ENCODE data around the gene POLR2J2.
"Not testable (repeated sequence)": the region's sequence is repeated elsewhere in the genome, so short reads cannot be mapped to it uniquely, and the experiment has no call there.

DNA sequence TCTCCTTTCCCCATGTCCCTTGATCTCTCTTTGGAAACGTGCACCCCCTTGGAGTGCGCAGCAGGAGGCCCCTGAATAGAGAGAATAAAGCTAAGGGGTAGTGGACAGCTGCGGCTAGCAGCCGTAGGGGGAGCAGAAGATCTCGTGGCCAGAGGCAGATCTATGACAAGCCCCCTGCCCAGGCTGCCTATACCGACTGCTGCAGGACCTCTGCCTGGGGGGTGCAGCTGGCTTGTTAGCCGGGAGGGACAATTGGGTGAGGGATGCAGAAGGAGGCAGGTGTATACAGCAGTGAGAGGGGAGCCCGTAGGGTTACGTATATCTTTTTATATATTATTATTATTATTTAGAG is 469 bp upstream of the POLR2J2 start:
- TF ChIP-seq, protein P1, sequence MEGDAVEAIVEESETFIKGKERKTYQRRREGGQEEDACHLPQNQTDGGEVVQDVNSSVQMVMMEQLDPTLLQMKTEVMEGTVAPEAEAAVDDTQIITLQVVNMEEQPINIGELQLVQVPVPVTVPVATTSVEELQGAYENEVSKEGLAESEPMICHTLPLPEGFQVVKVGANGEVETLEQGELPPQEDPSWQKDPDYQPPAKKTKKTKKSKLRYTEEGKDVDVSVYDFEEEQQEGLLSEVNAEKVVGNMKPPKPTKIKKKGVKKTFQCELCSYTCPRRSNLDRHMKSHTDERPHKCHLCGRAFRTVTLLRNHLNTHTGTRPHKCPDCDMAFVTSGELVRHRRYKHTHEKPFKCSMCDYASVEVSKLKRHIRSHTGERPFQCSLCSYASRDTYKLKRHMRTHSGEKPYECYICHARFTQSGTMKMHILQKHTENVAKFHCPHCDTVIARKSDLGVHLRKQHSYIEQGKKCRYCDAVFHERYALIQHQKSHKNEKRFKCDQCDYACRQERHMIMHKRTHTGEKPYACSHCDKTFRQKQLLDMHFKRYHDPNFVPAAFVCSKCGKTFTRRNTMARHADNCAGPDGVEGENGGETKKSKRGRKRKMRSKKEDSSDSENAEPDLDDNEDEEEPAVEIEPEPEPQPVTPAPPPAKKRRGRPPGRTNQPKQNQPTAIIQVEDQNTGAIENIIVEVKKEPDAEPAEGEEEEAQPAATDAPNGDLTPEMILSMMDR (conservative IDR thresholded peaks at IDR 0.05; ENCODE audit: low read depth in 2 of 2): not testable (repeated sequence)
- not testable (repeated sequence) for TF ChIP-seq EZH2 (IDR thresholded peaks at IDR 0.05; ENCODE audit: low read depth, unreplicated experiment); POLR2AphosphoS5 (IDR thresholded peaks at IDR 0.05; ENCODE audit: low read depth); EZH2phosphoT487 (IDR thresholded peaks at IDR 0.05; ENCODE audit: unreplicated experiment); CREB1 (CRISPR knock-in tag; IDR thresholded peaks at IDR 0.05; ENCODE audit: low read depth); ETS1 (IDR thresholded peaks at IDR 0.05); REST (IDR thresholded peaks at IDR 0.05; ENCODE audit: unreplicated experiment); ZNF114 (CRISPR knock-in tag; IDR thresholded peaks at IDR 0.05); JUNB (IDR thresholded peaks at IDR 0.05; ENCODE audit: unreplicated experiment); STAT1 (IDR thresholded peaks at IDR 0.05; ENCODE audit: unreplicated experiment); NANOG (IDR thresholded peaks at IDR 0.05; ENCODE audit: borderline replicate concordance)
- TF ChIP-seq, protein P2, sequence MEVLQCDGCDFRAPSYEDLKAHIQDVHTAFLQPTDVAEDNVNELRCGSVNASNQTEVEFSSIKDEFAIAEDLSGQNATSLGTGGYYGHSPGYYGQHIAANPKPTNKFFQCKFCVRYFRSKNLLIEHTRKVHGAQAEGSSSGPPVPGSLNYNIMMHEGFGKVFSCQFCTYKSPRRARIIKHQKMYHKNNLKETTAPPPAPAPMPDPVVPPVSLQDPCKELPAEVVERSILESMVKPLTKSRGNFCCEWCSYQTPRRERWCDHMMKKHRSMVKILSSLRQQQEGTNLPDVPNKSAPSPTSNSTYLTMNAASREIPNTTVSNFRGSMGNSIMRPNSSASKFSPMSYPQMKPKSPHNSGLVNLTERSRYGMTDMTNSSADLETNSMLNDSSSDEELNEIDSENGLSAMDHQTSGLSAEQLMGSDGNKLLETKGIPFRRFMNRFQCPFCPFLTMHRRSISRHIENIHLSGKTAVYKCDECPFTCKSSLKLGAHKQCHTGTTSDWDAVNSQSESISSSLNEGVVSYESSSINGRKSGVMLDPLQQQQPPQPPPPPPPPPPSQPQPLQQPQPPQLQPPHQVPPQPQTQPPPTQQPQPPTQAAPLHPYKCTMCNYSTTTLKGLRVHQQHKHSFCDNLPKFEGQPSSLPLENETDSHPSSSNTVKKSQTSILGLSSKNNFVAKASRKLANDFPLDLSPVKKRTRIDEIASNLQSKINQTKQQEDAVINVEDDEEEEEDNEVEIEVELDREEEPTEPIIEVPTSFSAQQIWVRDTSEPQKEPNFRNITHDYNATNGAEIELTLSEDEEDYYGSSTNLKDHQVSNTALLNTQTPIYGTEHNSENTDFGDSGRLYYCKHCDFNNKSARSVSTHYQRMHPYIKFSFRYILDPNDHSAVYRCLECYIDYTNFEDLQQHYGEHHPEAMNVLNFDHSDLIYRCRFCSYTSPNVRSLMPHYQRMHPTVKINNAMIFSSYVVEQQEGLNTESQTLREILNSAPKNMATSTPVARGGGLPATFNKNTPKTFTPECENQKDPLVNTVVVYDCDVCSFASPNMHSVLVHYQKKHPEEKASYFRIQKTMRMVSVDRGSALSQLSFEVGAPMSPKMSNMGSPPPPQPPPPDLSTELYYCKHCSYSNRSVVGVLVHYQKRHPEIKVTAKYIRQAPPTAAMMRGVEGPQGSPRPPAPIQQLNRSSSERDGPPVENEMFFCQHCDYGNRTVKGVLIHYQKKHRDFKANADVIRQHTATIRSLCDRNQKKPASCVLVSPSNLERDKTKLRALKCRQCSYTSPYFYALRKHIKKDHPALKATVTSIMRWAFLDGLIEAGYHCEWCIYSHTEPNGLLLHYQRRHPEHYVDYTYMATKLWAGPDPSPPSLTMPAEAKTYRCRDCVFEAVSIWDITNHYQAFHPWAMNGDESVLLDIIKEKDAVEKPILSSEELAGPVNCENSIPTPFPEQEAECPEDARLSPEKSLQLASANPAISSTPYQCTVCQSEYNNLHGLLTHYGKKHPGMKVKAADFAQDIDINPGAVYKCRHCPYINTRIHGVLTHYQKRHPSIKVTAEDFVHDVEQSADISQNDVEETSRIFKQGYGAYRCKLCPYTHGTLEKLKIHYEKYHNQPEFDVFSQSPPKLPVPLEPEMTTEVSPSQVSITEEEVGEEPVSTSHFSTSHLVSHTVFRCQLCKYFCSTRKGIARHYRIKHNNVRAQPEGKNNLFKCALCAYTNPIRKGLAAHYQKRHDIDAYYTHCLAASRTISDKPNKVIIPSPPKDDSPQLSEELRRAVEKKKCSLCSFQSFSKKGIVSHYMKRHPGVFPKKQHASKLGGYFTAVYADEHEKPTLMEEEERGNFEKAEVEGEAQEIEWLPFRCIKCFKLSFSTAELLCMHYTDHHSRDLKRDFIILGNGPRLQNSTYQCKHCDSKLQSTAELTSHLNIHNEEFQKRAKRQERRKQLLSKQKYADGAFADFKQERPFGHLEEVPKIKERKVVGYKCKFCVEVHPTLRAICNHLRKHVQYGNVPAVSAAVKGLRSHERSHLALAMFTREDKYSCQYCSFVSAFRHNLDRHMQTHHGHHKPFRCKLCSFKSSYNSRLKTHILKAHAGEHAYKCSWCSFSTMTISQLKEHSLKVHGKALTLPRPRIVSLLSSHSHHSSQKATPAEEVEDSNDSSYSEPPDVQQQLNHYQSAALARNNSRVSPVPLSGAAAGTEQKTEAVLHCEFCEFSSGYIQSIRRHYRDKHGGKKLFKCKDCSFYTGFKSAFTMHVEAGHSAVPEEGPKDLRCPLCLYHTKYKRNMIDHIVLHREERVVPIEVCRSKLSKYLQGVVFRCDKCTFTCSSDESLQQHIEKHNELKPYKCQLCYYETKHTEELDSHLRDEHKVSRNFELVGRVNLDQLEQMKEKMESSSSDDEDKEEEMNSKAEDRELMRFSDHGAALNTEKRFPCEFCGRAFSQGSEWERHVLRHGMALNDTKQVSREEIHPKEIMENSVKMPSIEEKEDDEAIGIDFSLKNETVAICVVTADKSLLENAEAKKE (CRISPR knock-in tag; IDR thresholded peaks at IDR 0.05): not testable (repeated sequence)

All from GM23338 (cell line).